HepG2 (cell line): ENCODE measurements around the gene IQCN. TPM values are rescaled to one million over a fixed set of nuclear protein-coding genes. Genes with fewer than 3 reads are reported as not detected.

ENCODE experiments used
- AGO1 ChIP-seq: fragments of 200-400 bp; formaldehyde crosslinking; IDR thresholded peaks from 2 replicates; pipeline ENCODE4 v1.6.1; 2017; ENCODE audit warnings: mild to moderate bottlenecking, low read depth, low read length, moderate library complexity; ENCODE audit not compliant: poor library complexity, severe bottlenecking
- BCL6 ChIP-seq: IDR thresholded peaks from 2 replicates; pipeline ENCODE4 v1.6.1; 2016; ENCODE audit warnings: missing genetic modification reagents, missing compliant biosample characterization
- ELF4 ChIP-seq: sonication (generic); formaldehyde crosslinking; IDR thresholded peaks from 2 replicates; pipeline ENCODE4 v1.5.0; 2020; ENCODE audit warnings: missing genetic modification reagents, mild to moderate bottlenecking, moderate library complexity, borderline replicate concordance
- HOXA7 ChIP-seq: sonication (generic); formaldehyde crosslinking; IDR thresholded peaks from 2 replicates; pipeline ENCODE4 v1.8.1; 2022; ENCODE audit warnings: mild to moderate bottlenecking, missing genetic modification reagents, moderate library complexity
- KLF13 ChIP-seq: sonication (generic); formaldehyde crosslinking; IDR thresholded peaks from 2 replicates; pipeline ENCODE4 v1.4.0; 2020; ENCODE audit warnings: mild to moderate bottlenecking, missing genetic modification reagents
- PRDM15 ChIP-seq: sonication (generic); formaldehyde crosslinking; IDR thresholded peaks from 2 replicates; pipeline ENCODE4 v1.4.0; 2020; ENCODE audit warnings: missing genetic modification reagents
- RFX1 ChIP-seq: fragments of 450-650 bp; IDR thresholded peaks from 2 replicates; pipeline ENCODE4 v1.6.1; 2017
- SRY ChIP-seq: sonication (generic); formaldehyde crosslinking; IDR thresholded peaks from 2 replicates; pipeline ENCODE4 v1.8.0; 2022; ENCODE audit warnings: mild to moderate bottlenecking, missing genetic modification reagents
- STAT6 ChIP-seq: sonication (generic); formaldehyde crosslinking; IDR thresholded peaks from 2 replicates; pipeline ENCODE4 v1.4.0; 2020; ENCODE audit warnings: missing genetic modification reagents, mild to moderate bottlenecking, borderline replicate concordance
- SYNCRIP ChIP-seq: fragments of 200-400 bp; formaldehyde crosslinking; IDR thresholded peaks from 2 replicates; pipeline ENCODE4 v1.6.1; 2018; ENCODE audit warnings: mild to moderate bottlenecking, low read depth, low read length; ENCODE audit not compliant: insufficient read depth
- ZBTB33 ChIP-seq: sonication (generic); formaldehyde crosslinking; IDR thresholded peaks from 2 replicates; pipeline ENCODE4 v1.4.0; 2020; ENCODE audit warnings: missing genetic modification reagents
- ZBTB43 ChIP-seq: sonication (generic); formaldehyde crosslinking; conservative IDR thresholded peaks from 2 replicates; pipeline ENCODE4 v1.4.0; 2020; ENCODE audit warnings: missing genetic modification reagents
- ZFP36L1 ChIP-seq: sonication (generic); formaldehyde crosslinking; IDR thresholded peaks from 2 replicates; pipeline ENCODE4 v1.8.0; 2022; ENCODE audit warnings: mild to moderate bottlenecking, missing genetic modification reagents, moderate library complexity
- ZFP37 ChIP-seq: sonication (generic); formaldehyde crosslinking; IDR thresholded peaks from 2 replicates; pipeline ENCODE4 v1.4.0; 2020; ENCODE audit warnings: missing genetic modification reagents, borderline replicate concordance
- ZFP90 ChIP-seq: sonication (generic); formaldehyde crosslinking; IDR thresholded peaks from 2 replicates; pipeline ENCODE4 v1.8.0; 2022; ENCODE audit warnings: missing genetic modification reagents, mild to moderate bottlenecking, inconsistent platforms, borderline replicate concordance
- ZNF205 ChIP-seq: IDR thresholded peaks from 2 replicates; pipeline ENCODE4 v1.6.1; 2018; ENCODE audit warnings: missing biosample characterization, missing genetic modification reagents
- ZNF446 ChIP-seq: sonication (generic); formaldehyde crosslinking; IDR thresholded peaks from 2 replicates; pipeline ENCODE4 v1.5.0; 2020; ENCODE audit warnings: mild to moderate bottlenecking, missing genetic modification reagents
- ZNF703 ChIP-seq: sonication (generic); formaldehyde crosslinking; IDR thresholded peaks from 2 replicates; pipeline ENCODE4 v1.5.1; 2020; ENCODE audit warnings: missing genetic modification reagents, mild to moderate bottlenecking, moderate library complexity, borderline replicate concordance
- polyA plus RNA-seq, 8 experiments: library from polyadenylated mRNA; depleted of rRNA in 3 of 8; stranded (reverse) in 7 of 8; unstranded in 1 of 8; fragments of >200 nt; fragmentation: Illumina TruSeq in 4 of 8; extraction: Trizol in 4 of 8; gene quantifications; 2 replicates each; pipeline versions ENCODE4 v1.2.1 to v1.2.3, GENCODE V29; 2011 to 2016; ENCODE audit warnings: low read depth in 4 of 8, missing spikeins in 1 of 8, mixed read lengths in 1 of 8; ENCODE audit not compliant: insufficient read depth in 1 of 8
- total RNA-seq, 5 experiments: library from RNA; depleted of rRNA; stranded (reverse); fragments of >200 nt; fragmentation: Illumina TruSeq; extraction: Trizol; gene quantifications; 2 replicates each; pipeline ENCODE4 v1.2.3, GENCODE V29; 2016; ENCODE audit warnings: low read depth in 1 of 5
- TF ChIP-seq, protein P1 (sequence below): sonication (generic); formaldehyde crosslinking; IDR thresholded peaks from 2 replicates; pipeline ENCODE4 v1.4.0; 2020; ENCODE audit warnings: low read depth, mild to moderate bottlenecking, missing genetic modification reagents

Gene IQCN
- total and polyA plus RNA-seq, 2 of the 13 experiments (the other 11 are each of a cell fraction or from before 2014, with no cell fraction given) = 0.04 to 0.18 TPM

DNA sequence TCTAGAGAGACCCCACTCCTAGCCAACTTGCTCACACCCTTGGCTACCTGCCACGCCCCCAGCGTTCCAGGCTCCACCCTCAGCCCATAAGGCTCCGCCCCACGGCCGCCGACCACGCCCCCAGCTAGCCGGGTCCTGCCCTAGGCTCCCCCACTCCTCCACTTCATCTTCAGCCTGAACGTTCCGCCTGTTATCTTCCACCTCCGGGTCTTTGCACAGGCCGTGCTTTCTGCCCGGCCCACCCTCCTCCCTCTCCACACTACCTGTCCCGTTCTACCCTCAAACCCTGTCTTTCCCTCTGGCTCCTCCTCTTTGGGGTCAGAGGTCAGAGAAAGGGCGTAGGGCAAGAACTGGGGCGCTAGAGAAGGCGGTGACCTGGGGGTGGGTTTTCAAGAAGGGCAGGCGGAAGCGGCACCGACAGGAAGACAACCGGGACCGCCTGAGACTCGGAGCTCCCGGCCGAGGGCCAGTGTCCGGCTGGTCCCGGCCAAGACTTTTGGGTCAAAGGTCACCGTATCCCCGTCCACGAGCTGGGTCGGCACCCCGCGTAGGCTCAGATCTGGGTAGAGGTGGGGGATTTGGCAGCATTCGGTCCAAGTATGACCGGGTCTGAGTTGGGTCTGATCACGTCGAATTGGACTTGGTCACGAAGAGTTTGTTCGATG, 50.3 kb downstream of the IQCN start (continued):
- TF ChIP-seq ZNF703 (no peak), ELF4 (CRISPR knock-in tag) (no peak), ZBTB33 (CRISPR knock-in tag) (peak; percentile 22; the same call in 1 of the 2 replicates), BCL6 (CRISPR knock-in tag) (no peak), ZFP37 (CRISPR knock-in tag) (no peak), ZNF446 (CRISPR knock-in tag) (no peak), AGO1 (no peak), PRDM15 (CRISPR knock-in tag) (peak; percentile 98), ZBTB43 (no peak), ZFP90 (CRISPR knock-in tag) (no peak), RFX1 (no peak), HOXA7 (CRISPR knock-in tag) (no peak), SRY (CRISPR knock-in tag) (0 out of 2 replicates have a peak, but pooled peaks have one; percentile 75), SYNCRIP (no peak), ZNF205 (CRISPR knock-in tag) (no peak), ZFP36L1 (CRISPR knock-in tag) (no peak), STAT6 (CRISPR knock-in tag) (no peak), KLF13 (CRISPR knock-in tag) (no peak)
- TF ChIP-seq, protein P1, sequence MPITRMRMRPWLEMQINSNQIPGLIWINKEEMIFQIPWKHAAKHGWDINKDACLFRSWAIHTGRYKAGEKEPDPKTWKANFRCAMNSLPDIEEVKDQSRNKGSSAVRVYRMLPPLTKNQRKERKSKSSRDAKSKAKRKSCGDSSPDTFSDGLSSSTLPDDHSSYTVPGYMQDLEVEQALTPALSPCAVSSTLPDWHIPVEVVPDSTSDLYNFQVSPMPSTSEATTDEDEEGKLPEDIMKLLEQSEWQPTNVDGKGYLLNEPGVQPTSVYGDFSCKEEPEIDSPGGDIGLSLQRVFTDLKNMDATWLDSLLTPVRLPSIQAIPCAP (CRISPR knock-in tag) = no peak
